Astrocyte (in vitro differentiated cells and primary cell): Measurements from ENCODE around the gene UBR3. TPM values are rescaled to one million over a fixed set of nuclear protein-coding genes. Genes with fewer than 3 reads are reported as not detected.

Experiments
- DNase-seq: peaks from one replicate; pipeline ENCODE4 v3.0.0-alpha.2; 2010; ENCODE audit warnings: low read depth
- FAIRE-seq: peaks from 2 replicates; lab custom pipeline; 2011; peaks lifted over from hg19 to GRCh38; lab: Jason Lieb, UNC
- H2AFZ ChIP-seq: 2 replicates; pipeline ENCODE4 v1.6.0; 2012; ENCODE audit warnings: low read depth, low read length, inconsistent platforms
- H3K27ac ChIP-seq: 2 replicates; pipeline ENCODE4 v1.5.1; 2011; ENCODE audit warnings: low read depth, low read length, inconsistent platforms
- H3K27me3 ChIP-seq: 2 replicates; pipeline ENCODE4 v1.6.0; 2011; ENCODE audit warnings: low read length, inconsistent platforms; ENCODE audit not compliant: insufficient read depth
- H3K36me3 ChIP-seq: 2 replicates; pipeline ENCODE4 v1.5.1; 2011; ENCODE audit warnings: low read length, inconsistent platforms; ENCODE audit not compliant: insufficient read depth
- H3K4me1 ChIP-seq: 2 replicates; pipeline ENCODE4 v1.5.1; 2011; ENCODE audit warnings: low read length, inconsistent platforms; ENCODE audit not compliant: insufficient read depth
- H3K4me2 ChIP-seq: 2 replicates; pipeline ENCODE4 v1.6.0; 2012; ENCODE audit warnings: low read length, inconsistent platforms
- H3K4me3 ChIP-seq: 2 replicates; pipeline ENCODE4 v1.5.1; 2011; ENCODE audit warnings: low read depth, mild to moderate bottlenecking, low read length, inconsistent platforms; ENCODE audit not compliant: insufficient read depth
- H3K79me2 ChIP-seq: 2 replicates; pipeline ENCODE4 v1.6.0; 2012; ENCODE audit warnings: mild to moderate bottlenecking, low read length, inconsistent platforms; ENCODE audit not compliant: insufficient read depth
- H3K9ac ChIP-seq: 2 replicates; pipeline ENCODE4 v1.6.0; 2012; ENCODE audit warnings: mild to moderate bottlenecking, low read length, inconsistent platforms
- H3K9me3 ChIP-seq: 2 replicates; pipeline ENCODE4 v1.5.1; 2012; ENCODE audit warnings: low read depth, mild to moderate bottlenecking, low read length, inconsistent platforms; ENCODE audit not compliant: insufficient read depth
- H4K20me1 ChIP-seq: 2 replicates; pipeline ENCODE4 v1.6.0; 2012; ENCODE audit warnings: low read length, inconsistent platforms; ENCODE audit not compliant: insufficient read depth
- H3K27ac Mint-ChIP-seq: one replicate; pipeline ENCODE4 v1.8.0; 2021; ENCODE audit warnings: mild to moderate bottlenecking, mixed read lengths; ENCODE audit not compliant: unreplicated experiment
- H3K27me3 Mint-ChIP-seq: one replicate; pipeline ENCODE4 v1.8.0; 2021; ENCODE audit warnings: low read depth, mixed read lengths; ENCODE audit not compliant: unreplicated experiment
- H3K36me3 Mint-ChIP-seq: one replicate; pipeline ENCODE4 v1.8.0; 2021; ENCODE audit warnings: low read depth, mixed read lengths; ENCODE audit not compliant: unreplicated experiment
- H3K4me1 Mint-ChIP-seq: one replicate; pipeline ENCODE4 v1.8.0; 2021; ENCODE audit warnings: low read depth, mixed read lengths; ENCODE audit not compliant: unreplicated experiment
- H3K4me3 Mint-ChIP-seq: one replicate; pipeline ENCODE4 v1.8.0; 2021; ENCODE audit warnings: mild to moderate bottlenecking, moderate library complexity, mixed read lengths; ENCODE audit not compliant: unreplicated experiment
- H3K9me3 Mint-ChIP-seq: one replicate; pipeline ENCODE4 v1.8.0; 2021; ENCODE audit warnings: mild to moderate bottlenecking, mixed read lengths; ENCODE audit not compliant: unreplicated experiment
- EZH2 ChIP-seq: IDR thresholded peaks from 2 replicates; pipeline ENCODE4 v1.6.1; 2012; ENCODE audit warnings: mild to moderate bottlenecking, low read length, inconsistent platforms; ENCODE audit not compliant: insufficient read depth
- total RNA-seq: library from RNA; stranded (reverse); gene quantifications from 2 replicates; pipeline ENCODE4 v1.2.1, GENCODE V29; 2021
- TF ChIP-seq, protein P1 (sequence below): IDR thresholded peaks from 2 replicates; pipeline ENCODE4 v1.5.1; 2011; ENCODE audit warnings: low read depth, mild to moderate bottlenecking, inconsistent platforms, low read length, moderate library complexity; ENCODE audit not compliant: insufficient read depth

UBR3 gene
- total RNA-seq, 1 donor from 2014 or later, result 18.7 TPM

DNA sequence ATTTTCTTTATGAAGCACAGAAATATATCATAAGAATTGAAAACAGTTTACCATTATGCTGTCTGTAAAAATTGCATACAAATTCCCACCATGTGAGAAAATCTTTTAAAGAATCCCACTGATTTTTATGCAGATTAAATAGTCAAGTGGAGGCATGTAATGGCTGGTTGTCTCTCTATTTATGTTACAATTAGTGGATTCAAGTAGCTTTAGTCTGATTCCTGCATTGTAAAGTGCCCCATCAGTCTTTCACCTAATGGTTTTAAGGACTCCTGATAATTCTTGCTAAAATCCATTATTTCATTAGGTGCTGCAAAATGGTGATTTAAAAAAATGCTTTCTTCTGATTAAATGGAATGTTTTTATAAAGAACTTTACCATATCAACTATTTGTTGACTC, 202.3 kb downstream of the UBR3 start:
- no peak overlapping the region for H3K9ac ChIP-seq
- TF ChIP-seq, protein P1, sequence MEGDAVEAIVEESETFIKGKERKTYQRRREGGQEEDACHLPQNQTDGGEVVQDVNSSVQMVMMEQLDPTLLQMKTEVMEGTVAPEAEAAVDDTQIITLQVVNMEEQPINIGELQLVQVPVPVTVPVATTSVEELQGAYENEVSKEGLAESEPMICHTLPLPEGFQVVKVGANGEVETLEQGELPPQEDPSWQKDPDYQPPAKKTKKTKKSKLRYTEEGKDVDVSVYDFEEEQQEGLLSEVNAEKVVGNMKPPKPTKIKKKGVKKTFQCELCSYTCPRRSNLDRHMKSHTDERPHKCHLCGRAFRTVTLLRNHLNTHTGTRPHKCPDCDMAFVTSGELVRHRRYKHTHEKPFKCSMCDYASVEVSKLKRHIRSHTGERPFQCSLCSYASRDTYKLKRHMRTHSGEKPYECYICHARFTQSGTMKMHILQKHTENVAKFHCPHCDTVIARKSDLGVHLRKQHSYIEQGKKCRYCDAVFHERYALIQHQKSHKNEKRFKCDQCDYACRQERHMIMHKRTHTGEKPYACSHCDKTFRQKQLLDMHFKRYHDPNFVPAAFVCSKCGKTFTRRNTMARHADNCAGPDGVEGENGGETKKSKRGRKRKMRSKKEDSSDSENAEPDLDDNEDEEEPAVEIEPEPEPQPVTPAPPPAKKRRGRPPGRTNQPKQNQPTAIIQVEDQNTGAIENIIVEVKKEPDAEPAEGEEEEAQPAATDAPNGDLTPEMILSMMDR, result no peak
- no peak for TF ChIP-seq EZH2
- peaks cover 9% of the 10 kb centered on the region for H3K36me3 Mint-ChIP-seq
- no peaks in the 10 kb centered on the region for H4K20me1 ChIP-seq
- peaks cover 5% of the 10 kb centered on the region for H3K9me3 Mint-ChIP-seq
- no peak overlapping the region for H3K4me3 ChIP-seq
- FAIRE-seq (no peak), DNase-seq (no peak)
- H3K4me3 Mint-ChIP-seq, result no peak overlapping the region
- no peak overlapping the region for H3K27ac ChIP-seq
- H3K36me3 ChIP-seq, result peaks cover 2% of the 10 kb centered on the region
- H3K27me3 ChIP-seq, result no peaks in the 10 kb centered on the region
- H3K4me1 ChIP-seq, result no peaks in the 10 kb centered on the region
- H3K4me1 Mint-ChIP-seq, result no peaks in the 10 kb centered on the region
- no peak overlapping the region for H3K27ac Mint-ChIP-seq
- H3K79me2 ChIP-seq, result no peaks in the 10 kb centered on the region
- no peak overlapping the region for H2AFZ ChIP-seq
- H3K4me2 ChIP-seq, result no peak overlapping the region
- H3K27me3 Mint-ChIP-seq, result no peaks in the 10 kb centered on the region
- no peaks in the 10 kb centered on the region for H3K9me3 ChIP-seq

DNA sequence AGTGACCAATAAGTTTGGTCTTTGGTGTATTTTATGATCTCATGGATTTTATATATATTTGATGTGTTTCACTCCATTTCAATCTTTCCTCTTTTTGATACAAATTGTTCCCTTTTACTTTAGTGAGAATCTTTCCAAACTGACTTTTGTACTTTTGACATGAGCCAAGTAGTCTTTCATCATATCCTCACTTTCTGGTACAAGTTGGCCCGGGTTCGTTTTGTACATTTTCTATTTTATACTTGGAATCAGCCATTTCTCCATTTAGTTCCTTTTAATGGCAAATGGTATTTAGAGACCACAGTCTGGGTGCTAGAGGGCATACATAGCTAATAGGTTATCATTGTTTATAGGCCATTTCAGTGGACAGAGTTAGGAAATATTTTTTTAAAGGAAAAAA, 202.8 kb downstream of the UBR3 start:
- H3K36me3 Mint-ChIP-seq, result peaks cover 9% of the 10 kb centered on the region
- no peaks in the 10 kb centered on the region for H3K27me3 ChIP-seq
- FAIRE-seq (no peak), DNase-seq (no peak)
- peaks cover 2% of the 10 kb centered on the region for H3K36me3 ChIP-seq
- no peaks in the 10 kb centered on the region for H3K79me2 ChIP-seq
- H3K4me2 ChIP-seq, result no peak overlapping the region
- H2AFZ ChIP-seq, result no peak overlapping the region
- H3K9me3 Mint-ChIP-seq, result peaks cover 5% of the 10 kb centered on the region
- H3K9me3 ChIP-seq, result no peaks in the 10 kb centered on the region
- TF ChIP-seq EZH2, result no peak
- TF ChIP-seq, protein P1, result no peak
- H3K9ac ChIP-seq, result no peak overlapping the region
- no peak overlapping the region for H3K27ac Mint-ChIP-seq
- H3K4me3 Mint-ChIP-seq, result no peak overlapping the region
- H3K4me3 ChIP-seq, result no peak overlapping the region
- H3K27ac ChIP-seq, result no peak overlapping the region
- H4K20me1 ChIP-seq, result no peaks in the 10 kb centered on the region
- no peaks in the 10 kb centered on the region for H3K27me3 Mint-ChIP-seq
- H3K4me1 Mint-ChIP-seq, result no peaks in the 10 kb centered on the region
- no peaks in the 10 kb centered on the region for H3K4me1 ChIP-seq

DNA sequence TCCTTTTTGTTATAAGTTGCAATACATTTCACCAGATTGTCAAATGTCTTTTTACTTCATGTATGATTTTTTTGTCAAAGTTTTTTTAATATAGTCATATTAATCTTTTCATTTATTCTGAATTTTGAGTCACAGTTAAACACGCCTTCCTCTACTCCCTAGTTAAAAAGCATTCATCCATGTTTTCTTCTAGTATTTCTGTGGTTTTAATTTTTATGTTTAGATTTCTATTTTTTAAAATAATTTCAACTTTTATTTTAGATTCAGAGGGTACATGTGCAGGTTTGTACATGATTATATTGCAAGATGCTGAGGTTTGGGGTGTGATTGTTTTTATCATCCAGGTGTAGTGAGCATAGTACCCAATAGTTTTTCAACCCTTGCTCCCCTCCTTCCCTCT, 204.0 kb downstream of the UBR3 start:
- no peaks in the 10 kb centered on the region for H3K79me2 ChIP-seq
- no peak overlapping the region for H3K4me3 ChIP-seq
- H2AFZ ChIP-seq, result no peak overlapping the region
- TF ChIP-seq, protein P1, result no peak
- no peak for TF ChIP-seq EZH2
- no peak overlapping the region for H3K27ac ChIP-seq
- DNase-seq, result no peak
- Mint-ChIP-seq H3K27me3 (no peaks in the 10 kb centered on the region), H3K4me3 (no peak overlapping the region), H3K9me3 (peaks cover 5% of the 10 kb centered on the region), H3K36me3 (peaks cover 9% of the 10 kb centered on the region), H3K4me1 (no peaks in the 10 kb centered on the region), H3K27ac (no peak overlapping the region)
- H3K27me3 ChIP-seq, result no peaks in the 10 kb centered on the region
- no peaks in the 10 kb centered on the region for H3K9me3 ChIP-seq
- H4K20me1 ChIP-seq, result no peaks in the 10 kb centered on the region
- H3K36me3 ChIP-seq, result peaks cover 2% of the 10 kb centered on the region
- no peak overlapping the region for H3K9ac ChIP-seq
- H3K4me2 ChIP-seq, result no peak overlapping the region
- no peak for FAIRE-seq
- no peaks in the 10 kb centered on the region for H3K4me1 ChIP-seq
